A673 (cell line): Measurements from ENCODE around the gene IMMP2L.

Experiments
- CTCF ChIP-seq: fragments of 300-800, 200-600 bp; sonication (generic); conservative IDR thresholded peaks from 2 replicates; pipeline ENCODE4 v1.5.1; 2017; ENCODE audit warnings: low read depth, mild to moderate bottlenecking, antibody characterized with exemption, low read length, moderate library complexity, mixed read lengths
- EZH2 ChIP-seq: fragments of 200-600 bp; sonication (generic); IDR thresholded peaks from 2 replicates; pipeline ENCODE4 v1.6.1; 2017; ENCODE audit warnings: borderline replicate concordance, low read depth, mild to moderate bottlenecking, mixed read lengths, antibody characterized with exemption, low read length; ENCODE audit not compliant: poor library complexity, severe bottlenecking

GRCh38 chr7:110693344-110693743 lies 868.9 kb downstream of the IMMP2L start:
- TF ChIP-seq EZH2 = no peak
- no peak for TF ChIP-seq CTCF
